IMR-90 (cell line): ENCODE results near the gene NANOGP8. TPM values are rescaled to one million over a fixed set of nuclear protein-coding genes. Genes with fewer than 3 reads are reported as not detected.

Experiments
- CTCF ChIP-seq: conservative IDR thresholded peaks from 2 replicates; pipeline ENCODE4 v1.5.1; 2012; ENCODE audit warnings: mild to moderate bottlenecking, low read depth, low read length, improper control_type of control experiment
- ELK1 ChIP-seq: fragments of 150-350 bp; IDR thresholded peaks from 2 replicates; pipeline ENCODE4 v1.6.1; 2016; ENCODE audit warnings: low read depth, mild to moderate bottlenecking, low read length, moderate library complexity, borderline replicate concordance
- SMC3 ChIP-seq: fragments of 150-350 bp; IDR thresholded peaks from 2 replicates; pipeline ENCODE4 v1.6.1; 2016; ENCODE audit warnings: low read depth, mild to moderate bottlenecking, antibody characterized with exemption, low read length, moderate library complexity
- polyA plus RNA-seq, 3 experiments: library from polyadenylated mRNA; depleted of rRNA; stranded (reverse); fragments of >200 nt; gene quantifications; 2 replicates each; pipeline ENCODE4 v1.2.3, GENCODE V29; 2012; ENCODE audit warnings: low replicate concordance in 1 of 3
- total RNA-seq: library from RNA; depleted of rRNA; stranded (reverse); fragments of >200 nt; gene quantifications from 2 replicates; pipeline ENCODE4 v1.2.3, GENCODE V29; 2012

NANOGP8 gene
- total and polyA plus RNA-seq, 2 of the 4 experiments (the other 2 are of a cell fraction): not detected

- no peak for TF ChIP-seq ELK1
- TF ChIP-seq SMC3: no peak
- no peak for TF ChIP-seq CTCF
Measured at GRCh38 chr15:35061161-35061824, 23.8 kb downstream of the NANOGP8 start (continued).
